Lower leg skin (tissue), 3 donors: Measurements from ENCODE around the gene SH3RF2.

Experiments
- POLR2A ChIP-seq, 2 donors: fragments of 450-650 bp; IDR thresholded peaks; one replicate each; pipeline ENCODE4 v1.6.1; 2016 to 2017; ENCODE audit warnings: antibody characterized with exemption in 2 of 2, mild to moderate bottlenecking in 1 of 2, moderate library complexity in 1 of 2
- TF ChIP-seq, protein P1 (sequence below), 3 donors: fragments of 450-650 bp; IDR thresholded peaks; one replicate each; pipeline ENCODE4 v1.5.1; 2016; ENCODE audit warnings: antibody characterized with exemption in 3 of 3, mild to moderate bottlenecking in 3 of 3, moderate library complexity in 2 of 3

- TF ChIP-seq, protein P1, sequence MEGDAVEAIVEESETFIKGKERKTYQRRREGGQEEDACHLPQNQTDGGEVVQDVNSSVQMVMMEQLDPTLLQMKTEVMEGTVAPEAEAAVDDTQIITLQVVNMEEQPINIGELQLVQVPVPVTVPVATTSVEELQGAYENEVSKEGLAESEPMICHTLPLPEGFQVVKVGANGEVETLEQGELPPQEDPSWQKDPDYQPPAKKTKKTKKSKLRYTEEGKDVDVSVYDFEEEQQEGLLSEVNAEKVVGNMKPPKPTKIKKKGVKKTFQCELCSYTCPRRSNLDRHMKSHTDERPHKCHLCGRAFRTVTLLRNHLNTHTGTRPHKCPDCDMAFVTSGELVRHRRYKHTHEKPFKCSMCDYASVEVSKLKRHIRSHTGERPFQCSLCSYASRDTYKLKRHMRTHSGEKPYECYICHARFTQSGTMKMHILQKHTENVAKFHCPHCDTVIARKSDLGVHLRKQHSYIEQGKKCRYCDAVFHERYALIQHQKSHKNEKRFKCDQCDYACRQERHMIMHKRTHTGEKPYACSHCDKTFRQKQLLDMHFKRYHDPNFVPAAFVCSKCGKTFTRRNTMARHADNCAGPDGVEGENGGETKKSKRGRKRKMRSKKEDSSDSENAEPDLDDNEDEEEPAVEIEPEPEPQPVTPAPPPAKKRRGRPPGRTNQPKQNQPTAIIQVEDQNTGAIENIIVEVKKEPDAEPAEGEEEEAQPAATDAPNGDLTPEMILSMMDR (IDR thresholded peaks at IDR 0.05), result no peak
- TF ChIP-seq POLR2A (IDR thresholded peaks at IDR 0.05), result no peak
These were observed 20.3 kb upstream of the SH3RF2 start for GRCh38 chr5:145915970-145916638.
